Effector CD8-positive, alpha-beta T cell (primary cell): Measurements from ENCODE around the gene PRMT1.

ENCODE experiments used
- DNase-seq: peaks from one replicate; lab custom pipeline; 2025; lab: John Stamatoyannopoulos, UW

PRMT1 gene

DNA sequence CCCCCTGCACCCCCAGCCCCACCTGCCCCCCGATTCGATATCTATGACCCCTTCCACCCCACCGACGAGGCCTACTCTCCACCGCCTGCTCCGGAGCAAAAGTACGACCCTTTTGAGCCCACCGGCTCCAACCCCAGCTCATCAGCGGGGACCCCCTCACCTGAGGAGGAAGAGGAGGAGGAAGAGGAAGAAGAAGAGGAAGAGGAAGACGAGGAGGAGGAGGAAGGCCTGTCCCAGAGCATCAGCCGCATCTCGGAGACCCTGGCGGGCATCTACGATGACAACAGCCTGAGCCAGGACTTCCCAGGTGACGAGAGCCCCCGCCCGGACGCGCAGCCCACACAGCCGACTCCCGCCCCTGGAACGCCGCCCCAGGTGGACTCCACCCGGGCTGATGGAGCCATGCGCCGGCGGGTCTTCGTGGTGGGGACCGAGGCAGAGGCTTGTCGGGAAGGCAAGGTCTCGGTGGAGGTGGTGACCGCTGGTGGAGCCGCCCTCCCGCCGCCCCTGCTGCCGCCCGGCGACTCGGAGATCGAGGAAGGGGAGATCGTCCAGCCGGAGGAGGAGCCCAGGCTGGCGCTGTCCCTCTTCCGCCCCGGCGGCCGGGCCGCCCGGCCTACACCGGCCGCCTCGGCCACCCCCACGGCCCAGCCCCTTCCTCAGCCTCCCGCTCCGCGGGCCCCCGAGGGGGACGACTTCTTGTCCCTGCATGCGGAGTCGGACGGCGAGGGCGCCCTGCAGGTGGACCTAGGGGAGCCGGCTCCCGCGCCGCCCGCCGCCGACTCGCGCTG is 25.8 kb upstream of the PRMT1 start:
- no peak for DNase-seq

GRCh38 chr19:49651820-49652550 is 25.1 kb upstream of the PRMT1 start:
- no peak for DNase-seq

DNA sequence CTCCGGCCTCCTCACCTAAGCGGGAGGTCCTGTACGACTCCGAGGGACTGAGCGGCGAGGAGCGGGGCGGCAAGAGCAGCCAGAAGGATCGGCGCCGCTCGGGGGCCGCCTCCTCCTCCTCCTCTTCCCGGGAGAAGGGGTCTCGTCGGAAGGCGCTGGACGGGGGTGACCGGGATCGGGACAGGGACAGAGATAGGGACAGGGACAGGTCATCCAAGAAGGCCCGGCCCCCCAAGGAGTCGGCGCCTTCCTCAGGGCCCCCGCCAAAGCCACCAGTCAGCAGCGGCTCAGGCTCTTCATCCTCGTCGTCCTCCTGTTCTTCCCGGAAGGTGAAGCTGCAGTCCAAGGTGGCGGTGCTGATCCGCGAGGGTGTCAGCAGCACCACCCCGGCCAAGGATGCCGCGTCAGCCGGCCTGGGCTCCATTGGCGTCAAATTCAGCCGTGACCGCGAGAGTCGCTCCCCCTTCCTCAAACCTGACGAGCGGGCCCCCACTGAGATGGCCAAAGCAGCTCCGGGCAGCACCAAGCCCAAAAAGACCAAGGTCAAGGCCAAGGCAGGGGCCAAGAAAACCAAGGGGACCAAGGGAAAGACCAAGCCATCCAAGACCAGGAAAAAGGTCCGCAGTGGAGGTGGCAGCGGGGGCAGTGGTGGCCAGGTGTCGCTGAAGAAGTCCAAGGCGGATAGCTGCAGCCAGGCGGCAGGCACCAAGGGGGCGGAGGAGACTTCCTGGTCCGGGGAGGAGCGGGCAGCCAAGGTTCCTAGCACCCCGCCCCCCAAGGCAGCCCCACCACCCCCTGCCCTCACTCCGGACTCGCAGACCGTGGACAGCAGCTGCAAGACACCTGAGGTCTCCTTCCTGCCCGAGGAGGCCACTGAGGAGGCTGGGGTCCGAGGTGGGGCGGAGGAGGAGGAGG is 24.3 kb upstream of the PRMT1 start:
- no peak for DNase-seq

- no peak for DNase-seq
Observed at GRCh38 chr19:49653466-49653806, 23.6 kb upstream of the PRMT1 start.

- DNase-seq: no peak
Observed at GRCh38 chr19:49654581-49654980, 22.5 kb upstream of the PRMT1 start.

DNA sequence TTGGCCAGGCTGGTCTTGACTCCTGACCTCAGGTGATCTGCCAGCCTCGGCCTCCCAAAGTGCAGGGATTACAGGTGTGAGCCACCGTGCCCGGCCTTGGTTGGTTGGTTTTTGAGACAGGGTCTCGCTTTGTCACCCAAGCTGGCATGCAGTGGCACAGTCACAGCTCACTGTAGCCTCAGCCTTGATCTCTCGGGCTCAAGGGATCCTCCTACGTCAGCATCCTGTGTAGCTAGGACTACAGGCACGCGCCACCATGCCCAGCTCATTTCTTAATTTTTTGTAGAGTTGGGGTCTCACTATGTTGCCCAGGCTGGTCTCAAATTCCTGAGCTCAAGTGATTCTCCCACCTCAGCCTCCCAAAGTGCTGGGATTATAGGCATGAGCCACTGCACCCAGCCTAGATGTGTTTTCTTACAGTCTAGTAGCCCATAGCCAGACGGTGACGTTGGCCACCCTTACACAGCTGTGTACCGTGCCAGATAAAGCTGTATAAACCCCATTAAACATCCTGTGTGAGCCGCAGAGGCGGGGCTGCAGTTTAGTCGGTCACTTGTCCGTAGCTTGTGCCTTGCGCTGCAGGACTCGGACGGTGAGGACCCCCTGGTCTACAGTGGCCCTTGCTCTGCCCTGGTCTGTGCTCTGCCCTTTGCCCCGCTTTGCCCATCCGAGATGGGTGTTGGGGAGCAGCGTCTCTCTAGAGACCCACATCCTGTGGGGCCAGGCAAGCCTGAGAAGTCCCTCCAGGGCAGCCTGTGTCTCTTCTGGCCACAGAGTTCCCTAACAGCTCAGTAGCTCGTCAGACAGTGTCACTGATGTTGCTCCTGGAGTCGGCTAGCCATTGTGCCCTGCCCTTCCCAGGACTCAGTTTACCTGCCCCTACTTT is 21.3 kb upstream of the PRMT1 start:
- DNase-seq: no peak

DNA sequence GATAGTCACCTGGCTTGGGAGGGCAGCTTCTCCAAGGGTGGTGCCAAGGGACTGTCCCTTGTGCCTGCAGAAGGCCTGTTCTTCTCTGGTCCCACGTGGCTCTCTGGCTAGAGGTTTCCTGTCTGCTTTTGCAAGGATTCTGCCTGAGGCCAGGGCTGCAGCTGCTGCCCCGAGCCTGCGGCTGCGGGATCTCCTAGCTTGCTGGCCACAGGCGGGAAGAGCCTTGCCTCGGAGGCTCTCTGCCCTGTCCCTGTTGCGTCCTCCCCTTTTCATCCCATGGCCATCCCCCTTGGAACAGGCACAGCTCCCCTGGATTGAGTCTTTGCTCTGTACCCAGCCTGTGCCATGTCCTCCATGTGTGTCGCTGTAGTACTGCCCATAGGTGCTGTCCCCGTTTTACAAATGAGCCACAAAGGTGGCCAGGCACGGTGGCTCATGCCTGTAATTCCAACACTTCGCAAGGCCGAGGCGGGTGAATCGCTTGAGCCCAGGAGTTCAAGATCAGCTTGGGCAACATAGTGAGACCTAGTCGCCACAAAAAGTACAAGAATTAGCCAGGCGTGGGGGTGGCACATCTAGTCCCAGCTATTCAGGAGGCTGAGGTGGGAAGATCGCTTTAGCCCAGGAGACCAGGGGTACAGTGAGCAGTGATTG is 20.5 kb upstream of the PRMT1 start:
- DNase-seq: no peak

GRCh38 chr19:49657493-49658138 is 19.5 kb upstream of the PRMT1 start:
- DNase-seq: no peak

DNA sequence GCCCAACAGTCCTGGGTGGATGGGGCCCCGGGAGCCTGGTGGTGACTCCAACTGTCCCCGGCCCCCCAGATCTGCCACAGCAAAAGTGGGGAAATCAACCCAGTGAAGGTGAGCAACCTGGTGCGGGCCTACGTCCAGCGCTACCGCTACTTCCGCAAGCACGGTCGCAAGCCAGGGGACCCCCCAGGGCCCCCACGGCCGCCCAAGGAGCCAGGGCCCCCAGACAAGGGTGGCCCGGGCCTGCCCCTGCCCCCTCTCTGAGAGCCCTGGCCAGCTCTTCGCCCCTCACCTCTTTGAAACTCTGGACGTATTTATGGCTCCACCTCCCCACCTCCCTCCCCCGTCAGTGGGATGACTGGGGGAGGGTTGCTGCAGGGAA is 18.9 kb upstream of the PRMT1 start:
- DNase-seq: no peak

DNA sequence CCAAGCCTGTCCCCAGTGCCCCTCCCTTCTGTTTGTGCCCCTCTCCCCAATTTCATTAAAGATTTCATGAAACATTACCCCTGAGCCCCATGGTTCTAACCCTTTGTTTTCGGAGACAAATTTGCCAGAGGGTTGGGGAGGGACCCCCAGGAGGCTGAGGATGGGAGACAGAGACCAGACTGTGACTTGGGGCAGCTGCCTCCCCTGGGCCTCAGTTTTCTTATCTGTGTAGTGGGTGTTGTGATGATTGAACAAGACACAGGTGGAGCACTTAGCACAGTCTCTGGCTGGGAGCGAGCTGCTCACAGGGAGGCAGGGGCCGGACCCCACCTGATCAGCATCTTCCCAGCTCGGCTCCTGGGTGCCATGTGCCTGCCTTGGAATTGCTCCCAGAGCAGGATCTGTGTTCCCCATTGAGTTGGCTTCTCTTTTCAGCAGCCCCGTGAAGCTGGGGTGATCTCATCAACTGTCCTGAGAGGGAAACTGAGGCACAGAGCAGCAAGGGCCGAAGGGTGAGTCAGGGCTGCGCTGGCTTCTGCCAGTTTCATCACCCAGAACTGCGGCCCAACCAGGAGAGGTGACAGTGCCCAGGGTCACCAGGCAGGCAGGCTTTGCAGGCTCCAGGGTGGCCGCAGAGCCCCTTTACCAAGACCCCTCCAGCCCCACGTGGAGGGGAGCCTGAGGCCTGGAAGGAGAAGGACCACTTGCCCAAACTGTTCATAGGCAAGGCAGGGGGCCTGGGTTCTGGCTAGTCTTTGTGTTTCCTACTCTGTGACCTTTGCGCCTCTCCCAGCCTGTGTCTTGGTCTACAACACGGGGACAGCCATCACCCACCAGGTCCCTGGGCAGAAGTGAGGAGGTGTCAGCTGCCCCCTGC is 18.3 kb upstream of the PRMT1 start:
- no peak for DNase-seq

DNA sequence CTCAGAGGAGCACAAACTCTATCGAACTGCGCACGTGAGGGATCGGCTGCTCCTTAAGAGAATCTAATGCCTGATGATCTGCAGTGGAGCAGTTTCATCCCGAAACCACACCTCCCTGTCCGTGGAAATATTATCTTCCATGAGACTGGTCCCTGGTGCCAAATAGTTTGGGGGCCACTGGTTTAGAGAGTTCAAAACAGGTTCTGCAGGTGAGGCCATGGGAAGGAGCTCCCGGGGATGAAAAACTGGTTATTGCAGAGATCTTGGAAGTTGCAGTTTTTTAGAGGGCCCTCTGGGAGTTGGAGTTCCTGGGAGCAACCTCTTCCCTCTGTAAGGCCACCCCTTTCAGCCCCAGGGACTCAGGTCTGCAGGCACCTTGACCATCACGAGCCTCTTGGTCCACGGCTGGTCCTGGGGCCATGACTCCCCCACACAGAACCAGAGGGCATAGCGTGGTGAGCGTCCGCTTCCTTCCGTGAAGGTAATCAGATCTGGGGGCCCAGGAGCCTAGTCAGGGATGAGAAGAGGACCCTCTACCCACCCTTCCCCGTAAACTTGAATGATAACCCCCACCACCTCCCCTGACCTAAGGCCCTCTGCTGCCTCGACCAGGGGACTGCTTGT is 16.6 kb upstream of the PRMT1 start:
- no peak for DNase-seq

GRCh38 chr19:49662011-49662410 is 15.1 kb upstream of the PRMT1 start:
- no peak for DNase-seq

DNA sequence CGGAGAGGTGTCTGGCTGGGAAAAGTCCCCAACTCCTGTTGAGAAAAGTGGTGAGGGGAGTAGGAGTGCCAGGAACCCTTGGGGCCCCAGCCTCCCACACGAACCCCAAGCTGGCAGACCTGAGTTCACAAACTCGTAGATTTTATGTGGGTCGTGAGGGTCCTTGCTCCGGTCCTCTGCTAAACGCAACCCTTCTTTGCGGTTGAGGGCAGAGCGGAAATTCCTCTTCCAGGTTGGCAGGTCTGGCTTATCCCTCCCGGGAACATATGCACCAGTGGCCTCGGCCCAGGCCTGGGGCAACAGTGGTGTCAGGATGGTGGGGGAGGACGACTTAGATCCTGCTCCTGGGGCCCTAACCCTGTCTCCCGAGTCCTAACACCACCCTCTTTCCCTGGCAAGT is 13.8 kb upstream of the PRMT1 start:
- no peak for DNase-seq

DNA sequence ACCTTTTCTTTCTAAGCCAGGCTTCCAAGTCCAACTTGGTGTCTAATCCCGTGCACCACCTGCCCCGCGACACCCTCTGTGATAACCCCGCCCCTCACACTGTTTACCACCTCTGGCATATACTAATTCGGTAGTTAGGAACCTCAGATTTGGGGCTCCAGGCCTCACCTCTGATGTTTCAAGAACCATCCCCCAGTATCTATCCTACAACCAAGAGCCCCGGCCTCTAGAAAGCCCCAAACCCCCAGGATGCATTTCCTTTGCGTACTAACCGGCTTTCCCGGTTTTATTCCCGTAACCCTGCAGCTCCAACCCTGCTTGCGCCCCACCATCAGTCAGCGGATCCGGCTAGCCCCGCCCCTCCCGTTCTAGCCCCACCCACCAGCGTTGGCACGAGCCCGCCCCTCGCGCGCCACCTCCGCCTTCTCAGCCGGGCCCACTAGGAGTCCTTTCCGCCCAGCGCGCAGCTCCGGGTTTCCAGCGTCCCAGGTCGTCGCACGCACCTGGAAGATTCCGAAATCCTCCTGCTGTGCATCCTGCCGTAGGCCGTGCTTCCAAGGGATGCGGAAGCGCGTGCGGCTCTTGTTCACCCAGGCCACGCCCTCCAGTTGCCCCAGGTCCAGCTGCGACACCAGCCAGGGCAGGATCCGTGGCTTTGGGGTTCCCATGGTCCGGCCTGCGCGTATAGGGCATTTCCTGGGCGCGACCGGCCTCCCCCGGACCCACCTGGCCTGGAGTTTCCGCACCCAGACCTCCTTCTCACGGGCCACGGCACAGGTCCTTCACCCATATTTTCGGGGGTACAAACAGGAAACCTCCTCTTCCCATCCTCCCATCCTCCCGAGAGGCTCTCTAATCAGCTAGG is 12.7 kb upstream of the PRMT1 start:
- peak; percentile 87 for DNase-seq

- DNase-seq: no peak
Observed at GRCh38 chr19:49665036-49665350, 12.1 kb upstream of the PRMT1 start.

DNA sequence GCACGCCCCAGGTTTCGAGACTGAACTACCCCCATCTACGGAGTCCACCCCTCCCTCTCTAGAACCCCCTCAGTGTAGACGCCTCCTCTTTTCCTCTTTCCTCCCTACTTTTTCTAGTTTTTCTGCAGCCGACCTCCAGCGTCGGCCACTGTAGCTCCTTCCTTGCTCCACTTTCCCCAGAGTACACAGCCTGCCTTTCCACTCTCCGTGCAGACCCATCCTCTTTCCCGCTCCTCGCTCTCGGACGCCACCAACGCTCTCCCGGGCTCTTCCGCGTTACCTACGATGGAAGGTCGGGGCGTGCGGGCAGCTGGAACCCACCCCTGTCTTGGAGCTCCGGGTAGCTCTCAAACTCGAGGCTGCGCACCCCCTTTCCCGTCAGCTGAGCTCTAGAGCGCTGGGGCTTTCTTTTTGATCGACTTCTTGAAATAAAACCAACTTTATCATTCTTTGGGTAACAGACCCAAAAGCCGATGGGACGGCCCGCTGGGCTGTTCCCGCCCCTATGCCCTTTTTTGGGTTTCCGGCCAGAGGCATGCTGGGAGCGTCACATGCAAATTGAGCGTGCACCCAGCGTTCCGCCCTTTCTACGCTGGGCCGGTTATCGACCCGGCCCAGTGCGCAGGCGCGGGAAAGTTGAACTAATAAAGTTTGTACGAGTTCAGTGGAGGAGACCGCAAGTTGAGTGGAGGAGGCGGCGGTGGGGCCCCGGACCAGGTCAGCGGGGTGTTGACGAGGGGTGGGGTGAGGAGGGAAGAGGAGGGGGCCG is 11.5 kb upstream of the PRMT1 start, which contains the start of the genes BCL2L12 and IRF3:
BCL2L12 (plus strand) TSS at position 583 of the 769 bp plus-strand sequence. CDS start 760 bp downstream, outside the sequence.
IRF3 (minus strand) TSS at position 507 of the 769 bp plus-strand sequence. CDS start 1,019 bp downstream, outside the sequence.
- peak; percentile 99 for DNase-seq

DNA sequence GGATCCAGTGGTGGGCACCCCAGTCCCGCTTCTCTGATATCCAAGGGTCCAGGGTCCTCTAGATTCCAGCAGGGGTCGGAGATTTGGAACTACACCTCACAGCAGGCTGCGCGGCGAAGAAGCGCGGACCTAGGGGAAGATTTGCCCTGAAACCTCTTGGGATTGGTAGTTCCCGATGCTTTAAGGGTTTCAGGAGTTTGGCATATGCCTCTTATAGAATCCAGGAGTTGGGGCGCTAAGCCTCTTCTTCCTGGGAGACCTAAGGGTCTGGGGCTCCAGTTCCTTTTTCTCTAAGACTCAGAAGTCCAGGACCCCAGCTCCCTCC is 11.0 kb upstream of the PRMT1 start:
- no peak for DNase-seq
